Measurements from ENCODE around the gene OPRM1. TPM values are rescaled to one million over a fixed set of nuclear protein-coding genes. Genes with fewer than 3 reads are reported as not detected.

OPRM1 gene
- total and polyA plus RNA-seq, 2 donors (not counting 1 experiment from before 2014, with no cell fraction given) = not detected

- no peak for DNase-seq
- CTCF ChIA-PET = no interaction called here
Measured at GRCh38 chr6:154187714-154188113, 148.7 kb downstream of the OPRM1 start.

DNA sequence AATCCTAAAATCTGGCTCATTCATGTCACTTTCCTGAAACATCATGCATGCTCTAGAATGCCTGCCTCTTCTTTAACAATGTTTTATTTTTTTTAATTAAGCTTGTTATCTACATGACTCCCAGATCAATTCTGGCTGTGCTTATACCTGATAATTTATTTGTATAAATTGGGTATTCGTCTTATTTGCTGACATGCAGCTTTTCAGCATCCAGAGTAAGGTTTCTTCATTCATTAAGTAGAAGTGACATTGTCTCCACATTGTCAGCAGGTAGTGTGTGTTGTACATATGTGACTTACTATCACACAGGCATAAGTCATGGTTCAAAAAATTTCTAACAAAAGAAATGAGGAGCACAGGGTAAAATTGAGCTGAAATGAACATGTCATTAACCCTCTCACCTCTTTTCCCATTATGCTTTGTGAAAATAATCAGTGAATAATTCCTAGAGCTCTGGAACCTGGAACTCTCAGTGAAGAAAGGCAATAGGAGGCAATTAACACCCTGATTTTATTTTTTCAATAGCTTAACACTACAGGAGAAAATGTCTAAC is 157.4 kb downstream of the OPRM1 start:
- Mint-ChIP-seq H3K4me1 (no peaks in the 10 kb centered on the region), H3K27ac (no peak overlapping the region), H3K27me3 (no peaks in the 10 kb centered on the region), H3K4me3 (no peak overlapping the region), H3K9me3 (ENCODE audit: insufficient read depth) (peaks cover 8% of the 10 kb centered on the region)
- Histone ChIP-seq H3K27me3 (replicated peaks in 1 of 4; ENCODE audit: control extremely low read depth in 1 of 4, control insufficient read depth in 3 of 4, insufficient read depth in 4 of 4, low read length in 3 of 4) (no peaks in the 10 kb centered on the region), H3K79me2 (ENCODE audit: control insufficient read depth, insufficient read depth, low read length) (no peaks in the 10 kb centered on the region), H2AFZ (ENCODE audit: insufficient read depth, low read depth, low read length, poor library complexity, severe bottlenecking) (no peak overlapping the region), H3K27ac (ENCODE audit: low read length in 2 of 2) (no peak overlapping the region), H3K9ac (ENCODE audit: low read length) (no peak overlapping the region), H3K36me3 (replicated peaks in 1 of 2; ENCODE audit: control extremely low read depth in 1 of 2, control insufficient read depth in 1 of 2, extremely low read depth in 1 of 2, insufficient read depth in 2 of 2, low read length in 1 of 2) (no peaks in the 10 kb centered on the region), H3K4me3 (ENCODE audit: control extremely low read depth in 1 of 5, extremely low read depth in 1 of 5, insufficient read depth in 1 of 5, low read depth in 2 of 5, low read length in 4 of 5) (no peak overlapping the region), H3K4me2 (replicated peaks; ENCODE audit: low read depth, low read length, poor library complexity, severe bottlenecking) (no peak overlapping the region), H4K20me1 (ENCODE audit: control insufficient read depth, insufficient read depth, low read length, poor library complexity, severe bottlenecking) (no peaks in the 10 kb centered on the region), H3K4me1 (ENCODE audit: control insufficient read depth in 2 of 2, insufficient read depth in 2 of 2, low read length in 2 of 2) (no peaks in the 10 kb centered on the region), H3K9me3 (ENCODE audit: control extremely low read depth in 1 of 3, control insufficient read depth in 2 of 3, insufficient read depth in 1 of 3, low read length in 2 of 3) (no peaks in the 10 kb centered on the region)
- ATAC-seq (ENCODE audit: low read depth) = no peak
- ChIA-PET CTCF (no interaction called here), POLR2A (no interaction called here)
- WGBS (ENCODE audit: insufficient coverage) = no CpG with 5 or more reads among the region's 1 CpG
- intact Hi-C loops (cut with micrococcal nuclease) = no loop called here
- TF ChIP-seq, protein P1, sequence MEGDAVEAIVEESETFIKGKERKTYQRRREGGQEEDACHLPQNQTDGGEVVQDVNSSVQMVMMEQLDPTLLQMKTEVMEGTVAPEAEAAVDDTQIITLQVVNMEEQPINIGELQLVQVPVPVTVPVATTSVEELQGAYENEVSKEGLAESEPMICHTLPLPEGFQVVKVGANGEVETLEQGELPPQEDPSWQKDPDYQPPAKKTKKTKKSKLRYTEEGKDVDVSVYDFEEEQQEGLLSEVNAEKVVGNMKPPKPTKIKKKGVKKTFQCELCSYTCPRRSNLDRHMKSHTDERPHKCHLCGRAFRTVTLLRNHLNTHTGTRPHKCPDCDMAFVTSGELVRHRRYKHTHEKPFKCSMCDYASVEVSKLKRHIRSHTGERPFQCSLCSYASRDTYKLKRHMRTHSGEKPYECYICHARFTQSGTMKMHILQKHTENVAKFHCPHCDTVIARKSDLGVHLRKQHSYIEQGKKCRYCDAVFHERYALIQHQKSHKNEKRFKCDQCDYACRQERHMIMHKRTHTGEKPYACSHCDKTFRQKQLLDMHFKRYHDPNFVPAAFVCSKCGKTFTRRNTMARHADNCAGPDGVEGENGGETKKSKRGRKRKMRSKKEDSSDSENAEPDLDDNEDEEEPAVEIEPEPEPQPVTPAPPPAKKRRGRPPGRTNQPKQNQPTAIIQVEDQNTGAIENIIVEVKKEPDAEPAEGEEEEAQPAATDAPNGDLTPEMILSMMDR (IDR thresholded peaks at IDR 0.05) = no peak
- no peak for TF ChIP-seq EZH2 (IDR thresholded peaks at IDR 0.05; ENCODE audit: borderline replicate concordance, insufficient read depth, low read depth, low read length, poor library complexity, severe bottlenecking)
- no peak for DNase-seq

More at GRCh38 chr6:154187714-154188113, 148.7 kb downstream of the OPRM1 start:
- Histone ChIP-seq H3K4me3 (ENCODE audit: control extremely low read depth in 1 of 5, extremely low read depth in 1 of 5, insufficient read depth in 1 of 5, low read depth in 2 of 5, low read length in 4 of 5) (no peak overlapping the region), H3K9me3 (ENCODE audit: control extremely low read depth in 1 of 3, control insufficient read depth in 2 of 3, insufficient read depth in 1 of 3, low read length in 2 of 3) (no peaks in the 10 kb centered on the region), H2AFZ (ENCODE audit: insufficient read depth, low read depth, low read length, poor library complexity, severe bottlenecking) (no peak overlapping the region), H3K36me3 (replicated peaks in 1 of 2; ENCODE audit: control extremely low read depth in 1 of 2, control insufficient read depth in 1 of 2, extremely low read depth in 1 of 2, insufficient read depth in 2 of 2, low read length in 1 of 2) (no peaks in the 10 kb centered on the region), H3K27ac (ENCODE audit: low read length in 2 of 2) (no peak overlapping the region), H3K79me2 (ENCODE audit: control insufficient read depth, insufficient read depth, low read length) (no peaks in the 10 kb centered on the region), H3K4me2 (replicated peaks; ENCODE audit: low read depth, low read length, poor library complexity, severe bottlenecking) (no peak overlapping the region), H4K20me1 (ENCODE audit: control insufficient read depth, insufficient read depth, low read length, poor library complexity, severe bottlenecking) (no peaks in the 10 kb centered on the region), H3K27me3 (replicated peaks in 1 of 4; ENCODE audit: control extremely low read depth in 1 of 4, control insufficient read depth in 3 of 4, insufficient read depth in 4 of 4, low read length in 3 of 4) (no peaks in the 10 kb centered on the region), H3K9ac (ENCODE audit: low read length) (no peak overlapping the region), H3K4me1 (ENCODE audit: control insufficient read depth in 2 of 2, insufficient read depth in 2 of 2, low read length in 2 of 2) (no peaks in the 10 kb centered on the region)
- POLR2A ChIA-PET = no interaction called here
- Mint-ChIP-seq H3K27ac (no peak overlapping the region), H3K4me3 (no peak overlapping the region), H3K9me3 (ENCODE audit: insufficient read depth) (peaks cover under 1% of the 10 kb centered on the region), H3K27me3 (no peaks in the 10 kb centered on the region), H3K4me1 (no peaks in the 10 kb centered on the region)
- intact Hi-C loops (cut with micrococcal nuclease) = no loop called here
- TF ChIP-seq, protein P1 (IDR thresholded peaks at IDR 0.05) = no peak
- no peak for TF ChIP-seq EZH2 (IDR thresholded peaks at IDR 0.05; ENCODE audit: borderline replicate concordance, insufficient read depth, low read depth, low read length, poor library complexity, severe bottlenecking)
- no peak for ATAC-seq (ENCODE audit: low read depth)
